Keratinocyte (primary cell): ENCODE measurements around the gene RMDN3.

Source experiments
- EZH2 ChIP-seq: IDR thresholded peaks from one replicate; pipeline ENCODE4 v1.6.1; 2012; ENCODE audit warnings: inconsistent platforms, mild to moderate bottlenecking, low read length, moderate library complexity
- TF ChIP-seq, protein P1 (sequence below), 3 experiments: IDR thresholded peaks in 1 of 3; conservative IDR thresholded peaks in 1 of 3; optimal IDR thresholded peaks in 1 of 3; 2 replicates in 2 of 3; 3 replicates in 1 of 3; pipeline versions ENCODE3 to v1.5.1; 2011; ENCODE audit warnings: low read length in 3 of 3, mild to moderate bottlenecking in 3 of 3, moderate library complexity in 2 of 3, control low read depth in 1 of 3, inconsistent platforms in 1 of 3; ENCODE audit not compliant: insufficient read depth in 2 of 3; ENCODE audit errors: extremely low read depth in 1 of 3

DNA sequence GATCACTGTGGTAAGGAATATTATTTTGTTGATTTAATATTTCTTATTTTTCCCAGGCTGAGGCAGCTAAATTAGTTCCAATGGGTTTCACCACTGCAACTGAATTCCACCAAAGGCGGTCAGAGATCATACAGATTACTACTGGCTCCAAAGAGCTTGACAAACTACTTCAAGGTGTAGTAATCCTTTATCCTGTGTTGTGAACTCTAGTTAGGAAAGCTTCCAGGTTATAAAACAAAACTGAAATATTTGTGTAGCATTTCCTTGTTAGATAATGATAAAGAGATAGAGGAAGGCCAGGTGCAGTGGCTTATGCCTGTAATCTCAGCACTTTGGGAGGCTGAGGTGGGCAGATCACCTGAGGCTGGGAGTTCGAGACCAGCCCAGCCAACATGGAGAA, 48.9 kb downstream of the RMDN3 start:
- TF ChIP-seq, protein P1, sequence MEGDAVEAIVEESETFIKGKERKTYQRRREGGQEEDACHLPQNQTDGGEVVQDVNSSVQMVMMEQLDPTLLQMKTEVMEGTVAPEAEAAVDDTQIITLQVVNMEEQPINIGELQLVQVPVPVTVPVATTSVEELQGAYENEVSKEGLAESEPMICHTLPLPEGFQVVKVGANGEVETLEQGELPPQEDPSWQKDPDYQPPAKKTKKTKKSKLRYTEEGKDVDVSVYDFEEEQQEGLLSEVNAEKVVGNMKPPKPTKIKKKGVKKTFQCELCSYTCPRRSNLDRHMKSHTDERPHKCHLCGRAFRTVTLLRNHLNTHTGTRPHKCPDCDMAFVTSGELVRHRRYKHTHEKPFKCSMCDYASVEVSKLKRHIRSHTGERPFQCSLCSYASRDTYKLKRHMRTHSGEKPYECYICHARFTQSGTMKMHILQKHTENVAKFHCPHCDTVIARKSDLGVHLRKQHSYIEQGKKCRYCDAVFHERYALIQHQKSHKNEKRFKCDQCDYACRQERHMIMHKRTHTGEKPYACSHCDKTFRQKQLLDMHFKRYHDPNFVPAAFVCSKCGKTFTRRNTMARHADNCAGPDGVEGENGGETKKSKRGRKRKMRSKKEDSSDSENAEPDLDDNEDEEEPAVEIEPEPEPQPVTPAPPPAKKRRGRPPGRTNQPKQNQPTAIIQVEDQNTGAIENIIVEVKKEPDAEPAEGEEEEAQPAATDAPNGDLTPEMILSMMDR (optimal IDR thresholded peaks at IDR 0.05 in 1 of 3, IDR thresholded peaks at IDR 0.05 in 1 of 3, conservative IDR thresholded peaks at IDR 0.05 in 1 of 3; ENCODE audit: extremely low read depth in 1 of 3, insufficient read depth in 2 of 3, low read length in 3 of 3) = no peak
- no peak for TF ChIP-seq EZH2
